ENCODE results near the gene ZNF783. TPM values are rescaled to one million over a fixed set of nuclear protein-coding genes. Genes with fewer than 3 reads are reported as not detected.
A peak's percentile ranks its signal among the peaks of the same experiment; 100 is the strongest.

Gene ZNF783
- total and polyA plus RNA-seq, 9 of the 15 experiments (the other 6 are each of a cell fraction or from before 2014, with no cell fraction given), result 0.66 to 11.2 (median 5.4) TPM

- TF ChIP-seq KDM4B (IDR thresholded peaks at IDR 0.05; ENCODE audit: borderline replicate concordance in 2 of 2, low read depth in 1 of 2) (no peak), PCBP1 (IDR thresholded peaks at IDR 0.05; ENCODE audit: low read depth, low read length, poor library complexity, severe bottlenecking) (peak; percentile 48), EGR1 (conservative IDR thresholded peaks at IDR 0.05) (0 out of 2 replicates have a peak, but pooled peaks have one; percentile 22), ARHGAP35 (IDR thresholded peaks at IDR 0.05; ENCODE audit: partially characterized antibody) (no peak), SREBF2 (CRISPR knock-in tag; IDR thresholded peaks at IDR 0.05) (no peak), GATAD2A (IDR thresholded peaks at IDR 0.05) (no peak), FUS (optimal IDR thresholded peaks at IDR 0.05; ENCODE audit: low read depth, low read length) (no peak), NFYB (IDR thresholded peaks at IDR 0.05; ENCODE audit: extremely low read depth, insufficient read length) (peak; percentile 14), ZZZ3 (IDR thresholded peaks at IDR 0.05) (no peak), EHMT2 (IDR thresholded peaks at IDR 0.05) (no peak), POU5F1 (IDR thresholded peaks at IDR 0.05; ENCODE audit: borderline replicate concordance, low read depth, low read length, partially characterized antibody) (no peak), CCAR2 (IDR thresholded peaks at IDR 0.05; ENCODE audit: low read depth, low read length) (no peak), POLR3A (IDR thresholded peaks at IDR 0.05; ENCODE audit: borderline replicate concordance, extremely low read depth, insufficient read depth, insufficient read length) (no peak), MGA (IDR thresholded peaks at IDR 0.05) (peak; percentile 92), RB1 (IDR thresholded peaks at IDR 0.05; ENCODE audit: low read depth) (no peak), CBX8 (IDR thresholded peaks at IDR 0.05; ENCODE audit: borderline replicate concordance, extremely low read depth, low read depth, low read length, poor library complexity, severe bottlenecking) (no peak)
These were observed 23.0 kb downstream of the ZNF783 start (continued) for GRCh38 chr7:149284850-149285585.
